ENCODE results near the gene MACROH2A1.

DNA sequence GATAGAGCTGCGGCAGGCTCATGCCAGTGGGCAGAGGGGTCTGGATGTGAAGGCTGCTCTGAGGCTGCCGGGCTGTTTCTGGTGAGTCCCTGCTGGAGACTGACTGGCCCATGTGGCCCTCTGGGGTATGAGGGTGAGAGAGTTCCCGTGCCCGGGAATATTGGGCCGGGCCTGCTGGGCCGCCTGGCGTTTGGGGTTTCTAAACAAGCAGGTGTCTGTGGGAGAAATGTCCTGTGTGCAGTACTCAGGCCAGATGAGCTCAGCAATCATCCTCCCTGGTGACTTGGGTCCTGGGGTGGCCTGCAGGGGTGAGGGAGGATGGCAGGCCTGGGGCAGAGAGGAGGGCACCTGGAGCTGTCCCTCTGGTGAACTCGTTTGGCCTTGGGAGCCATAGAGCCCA lies 74.9 kb downstream of the MACROH2A1 start:
- TF ChIP-seq POLR2AphosphoS5 (IDR thresholded peaks at IDR 0.05; ENCODE audit: low read depth, low read length), result no peak
- no peak for TF ChIP-seq POLR2A (IDR thresholded peaks at IDR 0.05; ENCODE audit: low read depth, low read length)
